ENCODE measurements around the gene FUCA1. TPM values are rescaled to one million over a fixed set of nuclear protein-coding genes. Genes with fewer than 3 reads are reported as not detected.
"Not testable (repeated sequence)": the region's sequence is repeated elsewhere in the genome, so short reads cannot be mapped to it uniquely, and the experiment has no call there.

The FUCA1 gene
- total and polyA plus RNA-seq, 12 donors, result 17.9 to 109 (median 59.1) TPM

- H3K9me3 ChIP-seq (replicated peaks in 1 of 3), result no peaks in the 10 kb centered on the region
- no peak overlapping the region for H3K4me3 ChIP-seq
- H3K27ac ChIP-seq, result no peak overlapping the region
- no peaks in the 10 kb centered on the region for H3K27me3 ChIP-seq
- 96 to 97% (median 96%) methylated on average over 2 of the region's 2 CpGs for WGBS, 4 donors
- DNase-seq, result no peak
- intact Hi-C loops (cut with DNase I), result no loop called here
- TF ChIP-seq CTCF (IDR thresholded peaks at IDR 0.05) (no peak), POLR2A (IDR thresholded peaks at IDR 0.05) (no peak)
- H3K36me3 ChIP-seq (replicated peaks in 1 of 2), result peaks cover 0 to 24% of the 10 kb centered on the region in 2 donors
- no peaks in the 10 kb centered on the region for H3K4me1 ChIP-seq (replicated peaks in 1 of 2)
These were observed 22.9 kb downstream of the FUCA1 start for GRCh38 chr1:23845163-23845562.

GRCh38 chr1:23843644-23844043 is 24.4 kb downstream of the FUCA1 start:
- Histone ChIP-seq H3K9me3 (replicated peaks in 1 of 3) (no peaks in the 10 kb centered on the region), H3K4me1 (replicated peaks in 1 of 2) (no peaks in the 10 kb centered on the region), H3K27ac (no peak overlapping the region), H3K36me3 (replicated peaks in 1 of 2) (peaks cover 0 to 24% of the 10 kb centered on the region in 2 donors), H3K4me3 (no peak overlapping the region), H3K27me3 (no peaks in the 10 kb centered on the region)
- no peak for TF ChIP-seq CTCF (IDR thresholded peaks at IDR 0.05)
- TF ChIP-seq POLR2A (IDR thresholded peaks at IDR 0.05), result no peak
- intact Hi-C loops (cut with DNase I), result no loop called here
- WGBS, 4 donors, result 87 to 94% (median 89%) methylated on average over 5 of the region's 5 CpGs
- no peak for DNase-seq

- peaks cover 0 to 4% of the 10 kb centered on the region in 2 donors for H3K4me1 ChIP-seq (replicated peaks in 1 of 2)
- H3K36me3 ChIP-seq (replicated peaks in 1 of 2), result no peaks in the 10 kb centered on the region
- peak overlapping the region in 2 of 4 donors; percentile 2 to 36 for H3K4me3 ChIP-seq
- DNase-seq, result peak; percentile 44 to 67 (median 62)
- intact Hi-C loops (cut with DNase I), result no loop called here
- no peaks in the 10 kb centered on the region for H3K27me3 ChIP-seq
- H3K27ac ChIP-seq, result no peak overlapping the region
- WGBS, 4 donors, result 0 to 1% (median 1%) methylated on average over 14 to 21 of the region's 21 CpGs
- no peaks in the 10 kb centered on the region for H3K9me3 ChIP-seq (replicated peaks in 1 of 3)
- no peak for TF ChIP-seq POLR2A (IDR thresholded peaks at IDR 0.05)
- TF ChIP-seq CTCF (IDR thresholded peaks at IDR 0.05), result no peak
These were observed 29.7 kb downstream of the FUCA1 start for GRCh38 chr1:23838401-23838866.

GRCh38 chr1:23837908-23838307 is 30.2 kb downstream of the FUCA1 start:
- intact Hi-C loops (cut with DNase I), result no loop called here
- no peaks in the 10 kb centered on the region for H3K27me3 ChIP-seq
- H3K4me1 ChIP-seq (replicated peaks in 1 of 2), result peaks cover 0 to 4% of the 10 kb centered on the region in 2 donors
- H3K4me3 ChIP-seq, result no peak overlapping the region
- TF ChIP-seq POLR2A (IDR thresholded peaks at IDR 0.05), result no peak
- no peaks in the 10 kb centered on the region for H3K9me3 ChIP-seq (replicated peaks in 1 of 3)
- DNase-seq, result peak in 1 of 7 donors; percentile 2
- H3K36me3 ChIP-seq (replicated peaks in 1 of 2), result no peaks in the 10 kb centered on the region
- H3K27ac ChIP-seq, result no peak overlapping the region
- 10 to 21% (median 17%) methylated on average over 13 of the region's 13 CpGs for WGBS, 4 donors

- intact Hi-C loops (cut with DNase I), result no loop called here
- no peaks in the 10 kb centered on the region for H3K36me3 ChIP-seq (replicated peaks in 1 of 2)
- H3K27me3 ChIP-seq, result no peaks in the 10 kb centered on the region
- peaks cover 0 to 4% of the 10 kb centered on the region in 2 donors for H3K4me1 ChIP-seq (replicated peaks in 1 of 2)
- H3K9me3 ChIP-seq (replicated peaks in 1 of 3), result no peaks in the 10 kb centered on the region
- TF ChIP-seq CTCF (IDR thresholded peaks at IDR 0.05) (no peak), POLR2A (IDR thresholded peaks at IDR 0.05) (no peak)
- H3K27ac ChIP-seq, result no peak overlapping the region
- no peak for DNase-seq
- H3K4me3 ChIP-seq, result no peak overlapping the region
- 61 to 72% (median 68%) methylated on average over 3 of the region's 3 CpGs for WGBS, 4 donors
These were observed 32.1 kb downstream of the FUCA1 start for GRCh38 chr1:23836037-23836436.

- H3K9me3 ChIP-seq (replicated peaks in 1 of 3); DNase-seq; intact Hi-C loops (cut with DNase I); H3K4me3 ChIP-seq; H3K27me3 ChIP-seq; H3K4me1 ChIP-seq (replicated peaks in 1 of 2); H3K27ac ChIP-seq; H3K36me3 ChIP-seq (replicated peaks in 1 of 2): not testable (repeated sequence)
- 73 to 83% (median 77%) methylated on average over 6 of the region's 6 CpGs for WGBS, 4 donors
These were observed 33.9 kb downstream of the FUCA1 start for GRCh38 chr1:23834156-23834555.
